GM23248 (cell line): ENCODE data around the gene SUPT5H. TPM values are rescaled to one million over a fixed set of nuclear protein-coding genes. Genes with fewer than 3 reads are reported as not detected.
"Not testable (repeated sequence)": the region's sequence is repeated elsewhere in the genome, so short reads cannot be mapped to it uniquely, and the experiment has no call there.

Source experiments
- DNase-seq: peaks from one replicate; pipeline ENCODE4 v3.0.0-alpha.2; 2015
- H2AFZ ChIP-seq: fragments of 200-600 bp; sonication (generic); 2 replicates; pipeline ENCODE4 v1.6.1; 2016; ENCODE audit warnings: antibody characterized with exemption
- H3F3A ChIP-seq: fragments of 200-600 bp; sonication (generic); 2 replicates; pipeline ENCODE4 v1.6.1; 2016; ENCODE audit warnings: mild to moderate bottlenecking, antibody characterized with exemption, mixed run types; ENCODE audit not compliant: insufficient read depth
- H3K27ac ChIP-seq: fragments of 200-600 bp; sonication (generic); 2 replicates; pipeline ENCODE4 v1.5.1; 2016; ENCODE audit warnings: mild to moderate bottlenecking
- H3K27me3 ChIP-seq: fragments of 200-600 bp; sonication (generic); replicated peaks from 2 replicates; pipeline ENCODE4 v1.6.1; 2016; ENCODE audit warnings: mild to moderate bottlenecking; ENCODE audit not compliant: insufficient read depth
- H3K36me3 ChIP-seq: fragments of 200-600 bp; sonication (generic); 2 replicates; pipeline ENCODE4 v1.6.1; 2016; ENCODE audit warnings: low read depth, mild to moderate bottlenecking
- H3K4me1 ChIP-seq: fragments of 200-600 bp; sonication (generic); 2 replicates; pipeline ENCODE4 v1.6.1; 2016; ENCODE audit warnings: mild to moderate bottlenecking; ENCODE audit not compliant: insufficient read depth
- H3K4me2 ChIP-seq: fragments of 200-600 bp; sonication (generic); one replicate; pipeline ENCODE4 v1.6.1; 2016; ENCODE audit warnings: mild to moderate bottlenecking; ENCODE audit not compliant: unreplicated experiment
- H3K4me3 ChIP-seq: fragments of 200-600 bp; sonication (generic); 2 replicates; pipeline ENCODE4 v1.5.1; 2016; ENCODE audit warnings: mild to moderate bottlenecking
- H3K79me2 ChIP-seq: fragments of 200-600 bp; sonication (generic); 2 replicates; pipeline ENCODE4 v1.6.1; 2016; ENCODE audit warnings: mild to moderate bottlenecking; ENCODE audit not compliant: insufficient read depth
- H3K9ac ChIP-seq: fragments of 200-600 bp; sonication (generic); 2 replicates; pipeline ENCODE4 v1.6.1; 2016; ENCODE audit warnings: mild to moderate bottlenecking
- H3K9me2 ChIP-seq: fragments of 200-600 bp; sonication (generic); 2 replicates; pipeline ENCODE4 v1.6.1; 2016; ENCODE audit warnings: mixed run types, mild to moderate bottlenecking, moderate library complexity; ENCODE audit not compliant: insufficient read depth
- H3K9me3 ChIP-seq: fragments of 200-600 bp; sonication (generic); one replicate; pipeline ENCODE4 v1.6.1; 2017; ENCODE audit warnings: low read depth
- H4K20me1 ChIP-seq: fragments of 200-600 bp; sonication (generic); 2 replicates; pipeline ENCODE4 v1.6.0; 2016; ENCODE audit not compliant: insufficient read depth
- EZH2 ChIP-seq: fragments of 200-600 bp; sonication (generic); IDR thresholded peaks from 2 replicates; pipeline ENCODE4 v1.6.1; 2018; ENCODE audit warnings: antibody characterized with exemption, mild to moderate bottlenecking; ENCODE audit not compliant: insufficient read depth, poor library complexity, severe bottlenecking
- EZH2phosphoT487 ChIP-seq: fragments of 200-600 bp; sonication (generic); IDR thresholded peaks from 2 replicates; pipeline ENCODE4 v1.6.1; 2018; ENCODE audit warnings: antibody characterized with exemption, moderate library complexity, mild to moderate bottlenecking, low read depth; ENCODE audit not compliant: insufficient read depth
- WGBS, 2 experiments: methylation state at CpG; one replicate each; pipeline ENCODE4 v1.1.6; 2015 to 2017; ENCODE audit warnings: low lambda C conversion rate in 2 of 2, low coverage in 1 of 2; ENCODE audit errors: missing lambda C conversion rate in 2 of 2; 5-methylcytosine and 5-hydroxymethylcytosine counted together
- in situ Hi-C: fragments of 300-500 bp; cut with MboI; formaldehyde crosslinking; loops from 2 replicates; pipeline ENCODE4 v1.15.0; 2020
- polyA plus RNA-seq: library from polyadenylated mRNA; unstranded; fragments of >200 nt; fragmentation: Nextera tagmentation; extraction: Ambion mirVana; gene quantifications from 2 replicates; pipeline ENCODE4 v1.2.1, GENCODE V29; 2016
- total RNA-seq: library from RNA; depleted of rRNA; stranded (reverse); fragments of >200 nt; shearing (Covaris generic); gene quantifications from 2 replicates; pipeline ENCODE4 v1.2.3, GENCODE V29; 2014

SUPT5H gene
- total and polyA plus RNA-seq, 2 experiments from 2014 or later = 76.5 to 125 TPM

DNA sequence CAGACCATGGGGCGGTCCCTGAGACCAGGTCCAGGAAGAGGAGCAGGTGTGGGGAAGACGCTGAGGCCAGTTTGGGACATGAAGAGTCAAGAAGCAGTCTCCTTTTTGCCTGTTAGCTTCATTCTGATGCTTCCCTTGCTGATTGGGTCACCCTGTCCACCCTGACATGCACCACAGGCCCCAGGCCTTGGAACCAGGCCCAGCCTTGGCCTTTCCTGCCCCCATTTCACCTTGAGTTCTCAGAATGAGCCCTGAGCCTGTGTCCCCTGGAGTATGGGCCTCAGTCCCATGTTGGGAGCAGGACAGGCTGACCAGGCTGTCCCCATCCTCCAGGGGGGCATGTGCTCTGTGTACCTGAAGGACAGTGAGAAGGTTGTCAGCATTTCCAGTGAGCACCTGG lies 30.4 kb downstream of the SUPT5H start:
- peaks cover 20% of the 10 kb centered on the region for H3K36me3 ChIP-seq
- H3F3A ChIP-seq = peaks cover 15% of the 10 kb centered on the region
- no peak overlapping the region for H3K4me3 ChIP-seq
- peaks cover 1% of the 10 kb centered on the region for H3K79me2 ChIP-seq
- TF ChIP-seq EZH2 = no peak
- no peak for TF ChIP-seq EZH2phosphoT487
- H3K9me3 ChIP-seq = no peaks in the 10 kb centered on the region
- 91 to 93% methylated on average over 2 of the region's 2 CpGs for WGBS, 2 experiments
- H2AFZ ChIP-seq = no peak overlapping the region
- H3K9ac ChIP-seq = no peak overlapping the region
- H3K27ac ChIP-seq = no peak overlapping the region
- in situ Hi-C loops = no loop called here
- H4K20me1 ChIP-seq = no peaks in the 10 kb centered on the region
- no peak for DNase-seq
- H3K4me1 ChIP-seq = peaks cover 4% of the 10 kb centered on the region; the same call in 1 of the 2 replicates
- H3K27me3 ChIP-seq = no peaks in the 10 kb centered on the region
- H3K4me2 ChIP-seq = no peak overlapping the region
- no peaks in the 10 kb centered on the region for H3K9me2 ChIP-seq

DNA sequence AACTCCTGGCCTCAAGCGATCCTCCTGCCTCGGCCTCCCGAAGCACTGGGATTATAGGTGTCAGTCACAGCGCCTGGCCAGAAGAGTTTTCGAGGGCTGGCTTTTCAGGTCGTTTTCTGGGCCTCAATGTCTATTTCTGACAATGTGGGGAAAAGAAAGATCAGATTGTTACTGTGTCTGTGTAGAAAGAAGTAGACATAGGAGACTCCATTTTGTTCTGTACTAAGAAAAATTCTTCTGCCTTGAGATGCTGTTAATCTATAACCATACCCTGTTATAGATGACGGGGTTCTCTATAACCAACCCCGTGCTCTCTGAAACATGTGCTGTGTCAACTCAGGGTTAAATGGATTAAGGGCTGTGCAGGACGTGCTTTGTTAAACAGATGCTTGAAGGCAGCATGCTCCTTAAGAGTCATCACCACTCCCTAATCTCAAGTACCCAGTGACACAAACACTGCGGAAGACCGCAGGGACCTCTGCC lies 34.0 kb downstream of the SUPT5H start:
- DNase-seq, H3K9ac ChIP-seq, H3K27me3 ChIP-seq, H3K9me3 ChIP-seq, H3K4me2 ChIP-seq, H3K4me3 ChIP-seq, H3K4me1 ChIP-seq, in situ Hi-C loops, H3K9me2 ChIP-seq, H4K20me1 ChIP-seq: not testable (repeated sequence)
- WGBS, 2 experiments = 77 to 86% methylated on average over 11 of the region's 11 CpGs
- peaks cover 11% of the 10 kb centered on the region; the same call in 1 of the 2 replicates for H3K36me3 ChIP-seq
- H2AFZ ChIP-seq = peak overlapping the region; percentile 89; the same call in 1 of the 2 replicates
- H3K79me2 ChIP-seq = peaks cover 37% of the 10 kb centered on the region
- H3K27ac ChIP-seq = peak overlapping the region; percentile 64; the same call in 1 of the 2 replicates
- H3F3A ChIP-seq = peaks cover 15% of the 10 kb centered on the region

DNA sequence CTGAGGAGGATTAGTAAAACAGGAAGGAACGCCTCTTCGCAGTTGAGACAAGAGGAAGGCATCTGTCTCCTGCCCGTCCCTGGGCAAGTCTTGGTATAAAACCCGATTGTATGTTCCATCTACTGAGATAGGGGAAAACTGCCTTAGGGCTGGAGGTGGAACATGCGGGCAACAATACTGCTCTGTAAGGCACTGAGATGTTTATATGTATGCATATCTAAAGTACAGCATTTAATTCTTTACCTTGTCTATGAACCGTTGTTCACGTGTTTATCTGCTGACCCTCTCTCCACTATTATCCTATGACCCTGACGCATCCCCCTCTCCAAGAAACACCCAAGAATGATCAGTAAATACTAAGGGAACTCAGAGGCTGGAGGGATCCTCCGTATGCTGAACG lies 34.5 kb downstream of the SUPT5H start:
- Histone ChIP-seq H3K27ac (peak overlapping the region; percentile 64), H3K36me3 (peaks cover 6% of the 10 kb centered on the region; the same call in 1 of the 2 replicates), H3K9me3 (no peaks in the 10 kb centered on the region), H2AFZ (peak overlapping the region; percentile 89), H3K79me2 (peaks cover 42% of the 10 kb centered on the region), H3K27me3 (no peaks in the 10 kb centered on the region), H3K4me2 (peak overlapping the region; percentile 91), H3F3A (peaks cover 15% of the 10 kb centered on the region), H3K9ac (peak overlapping the region; percentile 98), H3K9me2 (no peaks in the 10 kb centered on the region), H3K4me1 (peaks cover 8% of the 10 kb centered on the region), H4K20me1 (no peaks in the 10 kb centered on the region), H3K4me3 (peak overlapping the region; percentile 95)
- in situ Hi-C loops = no loop called here
- DNase-seq = no peak
- TF ChIP-seq EZH2phosphoT487 = no peak
- 51 to 52% methylated on average over 10 of the region's 10 CpGs for WGBS, 2 experiments

DNA sequence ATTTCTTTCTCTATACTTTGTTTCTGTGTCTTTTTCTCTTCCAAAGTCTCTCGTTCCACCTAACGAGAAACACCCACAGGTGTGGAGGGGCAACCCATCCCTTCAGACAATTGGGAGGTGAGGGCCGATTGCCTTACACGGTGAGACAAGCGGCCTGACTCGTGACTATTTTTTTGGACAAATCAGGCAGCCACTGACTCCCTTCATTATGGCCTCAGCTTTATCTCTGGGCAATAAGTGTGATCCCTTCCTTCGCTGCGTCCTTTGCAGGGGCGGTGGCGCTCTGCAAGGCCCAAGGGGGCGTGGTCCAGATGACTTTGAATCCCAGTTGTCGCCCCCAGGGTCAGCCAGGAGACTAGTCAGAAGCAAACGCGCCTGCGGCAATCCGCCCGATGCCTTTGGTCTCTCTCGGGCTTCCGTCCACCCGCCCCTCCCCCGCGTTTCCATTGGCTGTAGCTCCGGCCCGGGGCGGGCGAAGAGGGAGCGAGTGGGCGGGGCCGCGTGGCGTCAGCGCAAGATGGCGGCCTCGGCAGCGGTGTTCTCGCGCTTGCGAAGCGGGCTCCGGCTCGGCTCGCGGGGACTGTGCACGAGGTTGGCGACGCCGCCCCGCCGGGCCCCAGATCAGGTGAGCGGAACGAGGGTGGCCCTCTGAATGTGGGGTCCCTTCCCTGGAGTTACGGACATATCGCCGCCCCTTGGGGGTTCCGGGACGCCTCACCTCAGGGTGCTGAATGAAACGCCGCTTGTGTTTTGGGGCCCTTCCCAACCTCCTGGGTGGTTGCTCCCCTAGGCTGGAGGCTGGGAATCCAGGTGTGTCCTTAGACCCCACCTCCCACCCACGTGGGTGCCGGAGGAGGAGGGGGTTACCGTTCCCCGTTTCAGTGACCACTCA lies 35.2 kb downstream of the SUPT5H start, which contains the start of gene TIMM50:
TIMM50 (plus strand) TSS at position 502 of the 892 bp plus-strand sequence; CDS start at position 518, 16 bp downstream.
- 1% methylated on average over 37 to 51 of the region's 62 CpGs for WGBS, 2 experiments
- Histone ChIP-seq H3K79me2 (peaks cover 48% of the 10 kb centered on the region), H3K4me1 (peaks cover 8% of the 10 kb centered on the region), H3K4me3 (peak within 1 kb of the TSS; percentile 95), H3F3A (peaks cover 15% of the 10 kb centered on the region), H3K9ac (peak within 1 kb of the TSS; percentile 98), H3K9me3 (no peaks in the 10 kb centered on the region), H3K27me3 (no peaks in the 10 kb centered on the region), H3K4me2 (peak within 1 kb of the TSS; percentile 91), H3K9me2 (no peaks in the 10 kb centered on the region), H3K27ac (peak within 1 kb of the TSS; percentile 64), H2AFZ (peak within 1 kb of the TSS; percentile 89), H3K36me3 (peaks cover 6% of the 10 kb centered on the region; the same call in 1 of the 2 replicates), H4K20me1 (no peaks in the 10 kb centered on the region)
- TF ChIP-seq EZH2phosphoT487 (no peak), EZH2 (no peak)
- in situ Hi-C loops = no loop called here
- DNase-seq = peak; percentile 99
